ENCODE data around the gene HMGCS2. TPM values are rescaled to one million over a fixed set of nuclear protein-coding genes. Genes with fewer than 3 reads are reported as not detected.

HMGCS2 gene
- total RNA-seq, 1 donor from 2014 or later = 2.1 TPM

- no peak overlapping the region for H3K4me3 ChIP-seq (ENCODE audit: low read length in 3 of 3)
- no peak overlapping the region for H3K9ac ChIP-seq (ENCODE audit: low read depth in 1 of 3, low read length in 3 of 3)
- H3K27ac ChIP-seq (ENCODE audit: low read depth, low read length) = no peak overlapping the region
- no peaks in the 10 kb centered on the region for H3K27me3 ChIP-seq (ENCODE audit: control insufficient read depth in 3 of 3, insufficient read depth in 3 of 3, low read length in 3 of 3)
- no peaks in the 10 kb centered on the region for H3K36me3 ChIP-seq (ENCODE audit: control insufficient read depth in 3 of 3, insufficient read depth in 3 of 3, low read length in 3 of 3)
- H3K9me3 ChIP-seq (ENCODE audit: control insufficient read depth in 3 of 3, low read length in 3 of 3) = no peaks in the 10 kb centered on the region
- no peaks in the 10 kb centered on the region for H3K4me1 ChIP-seq (ENCODE audit: control insufficient read depth in 3 of 3, insufficient read depth in 3 of 3, low read length in 3 of 3)
Measured at GRCh38 chr1:119767486-119767885, 1.2 kb downstream of the HMGCS2 start.

GRCh38 chr1:119766374-119766794 lies 2.3 kb downstream of the HMGCS2 start:
- Histone ChIP-seq H3K27me3 (ENCODE audit: control insufficient read depth in 3 of 3, insufficient read depth in 3 of 3, low read length in 3 of 3) (no peaks in the 10 kb centered on the region), H3K27ac (ENCODE audit: low read depth, low read length) (peak overlapping the region; percentile 3), H3K9ac (ENCODE audit: low read depth in 1 of 3, low read length in 3 of 3) (peak overlapping the region in 1 of 3 donors; percentile 36), H3K9me3 (ENCODE audit: control insufficient read depth in 3 of 3, low read length in 3 of 3) (no peaks in the 10 kb centered on the region), H3K4me1 (ENCODE audit: control insufficient read depth in 3 of 3, insufficient read depth in 3 of 3, low read length in 3 of 3) (no peaks in the 10 kb centered on the region), H3K4me3 (ENCODE audit: low read length in 3 of 3) (no peak overlapping the region), H3K36me3 (ENCODE audit: control insufficient read depth in 3 of 3, insufficient read depth in 3 of 3, low read length in 3 of 3) (no peaks in the 10 kb centered on the region)

GRCh38 chr1:119764220-119764619 lies 4.5 kb downstream of the HMGCS2 start:
- Histone ChIP-seq H3K4me3 (ENCODE audit: low read length in 3 of 3) (no peak overlapping the region), H3K9me3 (ENCODE audit: control insufficient read depth in 3 of 3, low read length in 3 of 3) (no peaks in the 10 kb centered on the region), H3K4me1 (ENCODE audit: control insufficient read depth in 3 of 3, insufficient read depth in 3 of 3, low read length in 3 of 3) (no peaks in the 10 kb centered on the region), H3K27ac (ENCODE audit: low read depth, low read length) (no peak overlapping the region), H3K9ac (ENCODE audit: low read depth in 1 of 3, low read length in 3 of 3) (no peak overlapping the region), H3K36me3 (ENCODE audit: control insufficient read depth in 3 of 3, insufficient read depth in 3 of 3, low read length in 3 of 3) (no peaks in the 10 kb centered on the region), H3K27me3 (ENCODE audit: control insufficient read depth in 3 of 3, insufficient read depth in 3 of 3, low read length in 3 of 3) (no peaks in the 10 kb centered on the region)

- H3K4me3 ChIP-seq (ENCODE audit: low read length in 3 of 3) = no peak overlapping the region
- no peak overlapping the region for H3K27ac ChIP-seq (ENCODE audit: low read depth, low read length)
- H3K36me3 ChIP-seq (ENCODE audit: control insufficient read depth in 3 of 3, insufficient read depth in 3 of 3, low read length in 3 of 3) = no peaks in the 10 kb centered on the region
- no peaks in the 10 kb centered on the region for H3K9me3 ChIP-seq (ENCODE audit: control insufficient read depth in 3 of 3, low read length in 3 of 3)
- H3K4me1 ChIP-seq (ENCODE audit: control insufficient read depth in 3 of 3, insufficient read depth in 3 of 3, low read length in 3 of 3) = no peaks in the 10 kb centered on the region
- H3K27me3 ChIP-seq (ENCODE audit: control insufficient read depth in 3 of 3, insufficient read depth in 3 of 3, low read length in 3 of 3) = no peaks in the 10 kb centered on the region
- H3K9ac ChIP-seq (ENCODE audit: low read depth in 1 of 3, low read length in 3 of 3) = no peak overlapping the region
Measured at GRCh38 chr1:119762953-119763352, 5.8 kb downstream of the HMGCS2 start.

GRCh38 chr1:119762409-119762808 lies 6.3 kb downstream of the HMGCS2 start:
- Histone ChIP-seq H3K9me3 (ENCODE audit: control insufficient read depth in 3 of 3, low read length in 3 of 3) (no peaks in the 10 kb centered on the region), H3K27me3 (ENCODE audit: control insufficient read depth in 3 of 3, insufficient read depth in 3 of 3, low read length in 3 of 3) (no peaks in the 10 kb centered on the region)

GRCh38 chr1:119758584-119758983 lies 10.1 kb downstream of the HMGCS2 start:
- Histone ChIP-seq H3K36me3 (ENCODE audit: control insufficient read depth in 3 of 3, insufficient read depth in 3 of 3, low read length in 3 of 3) (no peaks in the 10 kb centered on the region), H3K9me3 (ENCODE audit: control insufficient read depth in 3 of 3, low read length in 3 of 3) (no peaks in the 10 kb centered on the region), H3K27ac (ENCODE audit: low read depth, low read length) (no peak overlapping the region), H3K9ac (ENCODE audit: low read depth in 1 of 3, low read length in 3 of 3) (no peak overlapping the region), H3K4me3 (ENCODE audit: low read length in 3 of 3) (no peak overlapping the region), H3K27me3 (ENCODE audit: control insufficient read depth in 3 of 3, insufficient read depth in 3 of 3, low read length in 3 of 3) (no peaks in the 10 kb centered on the region), H3K4me1 (ENCODE audit: control insufficient read depth in 3 of 3, insufficient read depth in 3 of 3, low read length in 3 of 3) (no peaks in the 10 kb centered on the region)

More at GRCh38 chr1:119762409-119762808, 6.3 kb downstream of the HMGCS2 start:
- Histone ChIP-seq H3K4me1 (ENCODE audit: control insufficient read depth in 3 of 3, insufficient read depth in 3 of 3, low read length in 3 of 3) (no peaks in the 10 kb centered on the region), H3K36me3 (ENCODE audit: control insufficient read depth in 3 of 3, insufficient read depth in 3 of 3, low read length in 3 of 3) (no peaks in the 10 kb centered on the region), H3K4me3 (ENCODE audit: low read length in 3 of 3) (no peak overlapping the region), H3K27ac (ENCODE audit: low read depth, low read length) (no peak overlapping the region), H3K9ac (ENCODE audit: low read depth in 1 of 3, low read length in 3 of 3) (no peak overlapping the region)

- H3K27ac ChIP-seq (ENCODE audit: low read depth, low read length) = no peak overlapping the region
- H3K4me1 ChIP-seq (ENCODE audit: control insufficient read depth in 3 of 3, insufficient read depth in 3 of 3, low read length in 3 of 3) = no peaks in the 10 kb centered on the region
Measured at GRCh38 chr1:119752592-119752991, 16.1 kb downstream of the HMGCS2 start.

GRCh38 chr1:119748040-119748439 lies 20.7 kb downstream of the HMGCS2 start:
- H3K36me3 ChIP-seq (ENCODE audit: control insufficient read depth in 3 of 3, insufficient read depth in 3 of 3, low read length in 3 of 3) = no peaks in the 10 kb centered on the region
- no peaks in the 10 kb centered on the region for H3K27me3 ChIP-seq (ENCODE audit: control insufficient read depth in 3 of 3, insufficient read depth in 3 of 3, low read length in 3 of 3)
- H3K9ac ChIP-seq (ENCODE audit: low read depth in 1 of 3, low read length in 3 of 3) = no peak overlapping the region
- H3K4me1 ChIP-seq (ENCODE audit: control insufficient read depth in 3 of 3, insufficient read depth in 3 of 3, low read length in 3 of 3) = peaks cover 2 to 13% (median 8%) of the 10 kb centered on the region in 3 donors
- no peak overlapping the region for H3K4me3 ChIP-seq (ENCODE audit: low read length in 3 of 3)
- H3K27ac ChIP-seq (ENCODE audit: low read depth, low read length) = no peak overlapping the region
- H3K9me3 ChIP-seq (ENCODE audit: control insufficient read depth in 3 of 3, low read length in 3 of 3) = no peaks in the 10 kb centered on the region

More at GRCh38 chr1:119752592-119752991, 16.1 kb downstream of the HMGCS2 start:
- Histone ChIP-seq H3K9me3 (ENCODE audit: control insufficient read depth in 3 of 3, low read length in 3 of 3) (no peaks in the 10 kb centered on the region), H3K9ac (ENCODE audit: low read depth in 1 of 3, low read length in 3 of 3) (no peak overlapping the region), H3K4me3 (ENCODE audit: low read length in 3 of 3) (no peak overlapping the region), H3K36me3 (ENCODE audit: control insufficient read depth in 3 of 3, insufficient read depth in 3 of 3, low read length in 3 of 3) (no peaks in the 10 kb centered on the region), H3K27me3 (ENCODE audit: control insufficient read depth in 3 of 3, insufficient read depth in 3 of 3, low read length in 3 of 3) (no peaks in the 10 kb centered on the region)

- no peaks in the 10 kb centered on the region for H3K36me3 ChIP-seq (ENCODE audit: control insufficient read depth in 3 of 3, insufficient read depth in 3 of 3, low read length in 3 of 3)
- H3K9me3 ChIP-seq (ENCODE audit: control insufficient read depth in 3 of 3, low read length in 3 of 3) = no peaks in the 10 kb centered on the region
- no peak overlapping the region for H3K27ac ChIP-seq (ENCODE audit: low read depth, low read length)
- peaks cover 8 to 19% (median 13%) of the 10 kb centered on the region in 3 donors for H3K4me1 ChIP-seq (ENCODE audit: control insufficient read depth in 3 of 3, insufficient read depth in 3 of 3, low read length in 3 of 3)
- H3K9ac ChIP-seq (ENCODE audit: low read depth in 1 of 3, low read length in 3 of 3) = no peak overlapping the region
- H3K27me3 ChIP-seq (ENCODE audit: control insufficient read depth in 3 of 3, insufficient read depth in 3 of 3, low read length in 3 of 3) = no peaks in the 10 kb centered on the region
- H3K4me3 ChIP-seq (ENCODE audit: low read length in 3 of 3) = no peak overlapping the region
Measured at GRCh38 chr1:119747451-119747850, 21.3 kb downstream of the HMGCS2 start.

GRCh38 chr1:119745034-119745433 lies 23.7 kb downstream of the HMGCS2 start:
- Histone ChIP-seq H3K27ac (ENCODE audit: low read depth, low read length) (no peak overlapping the region), H3K27me3 (ENCODE audit: control insufficient read depth in 3 of 3, insufficient read depth in 3 of 3, low read length in 3 of 3) (no peaks in the 10 kb centered on the region), H3K9me3 (ENCODE audit: control insufficient read depth in 3 of 3, low read length in 3 of 3) (no peaks in the 10 kb centered on the region), H3K36me3 (ENCODE audit: control insufficient read depth in 3 of 3, insufficient read depth in 3 of 3, low read length in 3 of 3) (no peaks in the 10 kb centered on the region), H3K9ac (ENCODE audit: low read depth in 1 of 3, low read length in 3 of 3) (no peak overlapping the region), H3K4me1 (ENCODE audit: control insufficient read depth in 3 of 3, insufficient read depth in 3 of 3, low read length in 3 of 3) (peaks cover 9 to 27% (median 16%) of the 10 kb centered on the region in 3 donors), H3K4me3 (ENCODE audit: low read length in 3 of 3) (no peak overlapping the region)

- Histone ChIP-seq H3K4me3 (ENCODE audit: low read length in 3 of 3) (no peak overlapping the region), H3K27me3 (ENCODE audit: control insufficient read depth in 3 of 3, insufficient read depth in 3 of 3, low read length in 3 of 3) (no peaks in the 10 kb centered on the region), H3K4me1 (ENCODE audit: control insufficient read depth in 3 of 3, insufficient read depth in 3 of 3, low read length in 3 of 3) (peaks cover 9 to 27% (median 16%) of the 10 kb centered on the region in 3 donors), H3K9me3 (ENCODE audit: control insufficient read depth in 3 of 3, low read length in 3 of 3) (no peaks in the 10 kb centered on the region), H3K27ac (ENCODE audit: low read depth, low read length) (no peak overlapping the region), H3K36me3 (ENCODE audit: control insufficient read depth in 3 of 3, insufficient read depth in 3 of 3, low read length in 3 of 3) (no peaks in the 10 kb centered on the region), H3K9ac (ENCODE audit: low read depth in 1 of 3, low read length in 3 of 3) (no peak overlapping the region)
Measured at GRCh38 chr1:119744598-119744942, 24.1 kb downstream of the HMGCS2 start.
